H9 (cell line): Measurements from ENCODE around the gene CHCHD4. TPM values are rescaled to one million over a fixed set of nuclear protein-coding genes. Genes with fewer than 3 reads are reported as not detected.

Experiments used
- DNase-seq: peaks from one replicate; pipeline ENCODE4 v3.0.0-alpha.2; 2017
- H2AFZ ChIP-seq: one replicate; pipeline ENCODE4 v1.6.1; 2013; ENCODE audit warnings: mild to moderate bottlenecking, low read length, control low read depth, moderate library complexity
- H2AK5ac ChIP-seq: 2 replicates; pipeline ENCODE4 v1.6.1; 2013; ENCODE audit warnings: low read length, control low read depth, mixed read lengths; ENCODE audit not compliant: insufficient read length
- H2BK120ac ChIP-seq: one replicate; pipeline ENCODE4 v1.6.1; 2013; ENCODE audit warnings: low read depth, mild to moderate bottlenecking, low read length, control low read depth, inconsistent platforms; ENCODE audit not compliant: poor library complexity, severe bottlenecking
- H2BK12ac ChIP-seq: 2 replicates; pipeline ENCODE4 v1.6.1; 2013; ENCODE audit warnings: low read length, control low read depth, mixed read lengths, low read depth; ENCODE audit not compliant: insufficient read length
- H2BK15ac ChIP-seq: 2 replicates; pipeline ENCODE4 v1.6.1; 2013; ENCODE audit warnings: low read depth, low read length, control low read depth
- H2BK20ac ChIP-seq: one replicate; pipeline ENCODE4 v1.6.1; 2013; ENCODE audit warnings: low read depth, mild to moderate bottlenecking, low read length, control low read depth, inconsistent platforms; ENCODE audit not compliant: poor library complexity, severe bottlenecking
- H2BK5ac ChIP-seq: 2 replicates; pipeline ENCODE4 v1.6.1; 2013; ENCODE audit warnings: low read length, control low read depth, mixed read lengths; ENCODE audit not compliant: insufficient read length
- H3K14ac ChIP-seq: 2 replicates; pipeline ENCODE4 v1.6.1; 2013; ENCODE audit warnings: low read length, control low read depth; ENCODE audit not compliant: insufficient read depth
- H3K18ac ChIP-seq: 2 replicates; pipeline ENCODE4 v1.6.1; 2013; ENCODE audit warnings: low read depth, mild to moderate bottlenecking, mixed read lengths, low read length, control low read depth; ENCODE audit not compliant: insufficient read length
- H3K23ac ChIP-seq: 2 replicates; pipeline ENCODE4 v1.6.1; 2013; ENCODE audit warnings: low read length, control low read depth, mixed read lengths, low read depth; ENCODE audit not compliant: insufficient read length
- H3K23me2 ChIP-seq: 2 replicates; pipeline ENCODE4 v1.6.1; 2013; ENCODE audit warnings: low read depth, mild to moderate bottlenecking, mixed read lengths, low read length, control low read depth; ENCODE audit not compliant: insufficient read length, poor library complexity, severe bottlenecking
- H3K27ac ChIP-seq: 2 replicates; pipeline ENCODE4 v1.5.1; 2013; ENCODE audit warnings: low read length, control low read depth, mixed read lengths, low read depth; ENCODE audit not compliant: insufficient read length
- H3K27me3 ChIP-seq: 2 replicates; pipeline ENCODE4 v1.6.1; 2013; ENCODE audit warnings: low read length, control low read depth, inconsistent platforms; ENCODE audit not compliant: insufficient read depth
- H3K4ac ChIP-seq: 2 replicates; pipeline ENCODE4 v1.6.1; 2013; ENCODE audit warnings: low read depth, mild to moderate bottlenecking, control low read depth, inconsistent platforms, low read length, moderate library complexity
- H3K4me1 ChIP-seq: 2 replicates; pipeline ENCODE4 v1.6.1; 2013; ENCODE audit warnings: low read length, control low read depth, inconsistent platforms; ENCODE audit not compliant: insufficient read depth
- H3K4me2 ChIP-seq: 2 replicates; pipeline ENCODE4 v1.6.1; 2013; ENCODE audit warnings: low read length, control low read depth, mixed read lengths; ENCODE audit not compliant: insufficient read length, insufficient read depth
- H3K56ac ChIP-seq: 2 replicates; pipeline ENCODE4 v1.6.1; 2013; ENCODE audit warnings: low read depth, mild to moderate bottlenecking, mixed read lengths, low read length, control low read depth; ENCODE audit not compliant: insufficient read length
- H3K79me1 ChIP-seq: 2 replicates; pipeline ENCODE4 v1.6.1; 2013; ENCODE audit warnings: low read depth, mild to moderate bottlenecking, moderate library complexity, low read length, control low read depth, inconsistent platforms; ENCODE audit not compliant: insufficient read depth, poor library complexity, severe bottlenecking
- H3K79me2 ChIP-seq: 2 replicates; pipeline ENCODE4 v1.6.1; 2013; ENCODE audit warnings: low read length, control low read depth, inconsistent platforms; ENCODE audit not compliant: insufficient read depth
- H3K9ac ChIP-seq: 2 replicates; pipeline ENCODE4 v1.6.1; 2013; ENCODE audit warnings: low read length, control low read depth, mixed read lengths; ENCODE audit not compliant: insufficient read length; ENCODE audit errors: extremely low read depth
- H3K9me3 ChIP-seq: one replicate; pipeline ENCODE4 v1.6.1; 2013; ENCODE audit warnings: low read depth, low read length, inconsistent platforms; ENCODE audit not compliant: control insufficient read depth
- H3T11ph ChIP-seq: one replicate; pipeline ENCODE4 v1.6.1; 2013; ENCODE audit warnings: mild to moderate bottlenecking, low read length, control low read depth, inconsistent platforms
- H4K20me1 ChIP-seq: one replicate; pipeline ENCODE4 v1.6.1; 2013; ENCODE audit not compliant: control insufficient read depth, insufficient read length, insufficient read depth
- H4K5ac ChIP-seq: 2 replicates; pipeline ENCODE4 v1.6.1; 2013; ENCODE audit warnings: low read depth, mild to moderate bottlenecking, mixed read lengths, low read length, control low read depth; ENCODE audit not compliant: insufficient read length
- H4K8ac ChIP-seq: replicated peaks from 2 replicates; pipeline ENCODE4 v1.6.1; 2013; ENCODE audit warnings: low read length, control low read depth, mixed read lengths, low read depth; ENCODE audit not compliant: insufficient read length
- H4K91ac ChIP-seq: 2 replicates; pipeline ENCODE4 v1.6.1; 2013; ENCODE audit warnings: low read depth, mild to moderate bottlenecking, moderate library complexity, mixed read lengths, low read length, control low read depth; ENCODE audit not compliant: insufficient read length
- H3K27ac Mint-ChIP-seq, 3 experiments: 2 replicates in 2 of 3; 3 replicates in 1 of 3; pipeline ENCODE4 v1.8.0; 2020 to 2021; ENCODE audit warnings: mixed read lengths in 3 of 3, mild to moderate bottlenecking in 1 of 3, moderate library complexity in 1 of 3
- H3K27me3 Mint-ChIP-seq: 2 replicates; pipeline ENCODE4 v1.8.0; 2021; ENCODE audit warnings: low read depth, mild to moderate bottlenecking, moderate library complexity, mixed read lengths
- H3K36me3 Mint-ChIP-seq, 3 experiments: 2 replicates in 2 of 3; 3 replicates in 1 of 3; pipeline ENCODE4 v1.8.0; 2020 to 2021; ENCODE audit warnings: low read depth in 3 of 3, mixed read lengths in 3 of 3; ENCODE audit not compliant: insufficient read depth in 1 of 3
- H3K4me1 Mint-ChIP-seq, 2 experiments: 2 replicates each; pipeline ENCODE4 v1.8.0; 2020; ENCODE audit warnings: mixed read lengths in 2 of 2
- H3K4me3 Mint-ChIP-seq, 2 experiments: 2 replicates in 1 of 2; 3 replicates in 1 of 2; pipeline ENCODE4 v1.8.0; 2020 to 2021; ENCODE audit warnings: mild to moderate bottlenecking in 2 of 2, mixed read lengths in 2 of 2, moderate library complexity in 1 of 2
- H3K9me3 Mint-ChIP-seq, 2 experiments: 2 replicates in 1 of 2; 3 replicates in 1 of 2; pipeline ENCODE4 v1.8.0; 2020; ENCODE audit warnings: mild to moderate bottlenecking in 2 of 2, mixed read lengths in 2 of 2, moderate library complexity in 1 of 2
- CTCF ChIP-seq: fragments of 200-600 bp; sonication (generic); conservative IDR thresholded peaks from 3 replicates; pipeline ENCODE4 v1.8.0; 2021; ENCODE audit warnings: antibody characterized with exemption, mild to moderate bottlenecking
- WGBS: extraction: QIAGEN DNeasy Blood & Tissue Kit; methylation state at CpG from one replicate; pipeline ENCODE4 v1.1.7; 2013; ENCODE audit warnings: missing lambda C conversion rate, low lambda C conversion rate, mixed read lengths; ENCODE audit not compliant: insufficient read length; ENCODE audit errors: extremely low coverage; 5-methylcytosine and 5-hydroxymethylcytosine counted together
- total RNA-seq: library from RNA; stranded (reverse); gene quantifications from 2 replicates; pipeline ENCODE4 v1.2.1, GENCODE V29; 2021

Gene CHCHD4
- total RNA-seq, 1 experiment from 2014 or later = 13.7 TPM

- Histone ChIP-seq H2BK15ac (no peak overlapping the region), H4K91ac (no peak overlapping the region), H4K20me1 (peaks cover 2% of the 10 kb centered on the region), H3K9ac (no peak overlapping the region), H3K79me1 (no peaks in the 10 kb centered on the region), H3K27ac (no peak overlapping the region), H3K56ac (no peak overlapping the region), H3K14ac (no peak overlapping the region; the same call in 1 of the 2 replicates), H2AK5ac (no peak overlapping the region), H3K18ac (no peak overlapping the region), H4K8ac (no peak overlapping the region), H3K27me3 (no peaks in the 10 kb centered on the region), H3K23me2 (no peaks in the 10 kb centered on the region), H3K4me1 (no peaks in the 10 kb centered on the region; the same call in 1 of the 2 replicates), H4K5ac (no peak overlapping the region), H2BK12ac (no peak overlapping the region), H3K79me2 (no peaks in the 10 kb centered on the region), H3T11ph (no peak overlapping the region), H3K23ac (no peak overlapping the region), H3K9me3 (no peaks in the 10 kb centered on the region), H2BK5ac (no peak overlapping the region), H2BK120ac (no peak overlapping the region), H2BK20ac (no peak overlapping the region), H2AFZ (no peak overlapping the region), H3K4me2 (no peak overlapping the region), H3K4ac (no peak overlapping the region)
- Mint-ChIP-seq H3K4me1 (peaks cover 2 to 6% of the 10 kb centered on the region in 2 experiments; a peak in 3 of 4 replicates), H3K27ac (no peak overlapping the region), H3K9me3 (no peaks in the 10 kb centered on the region), H3K4me3 (no peak overlapping the region), H3K36me3 (peaks cover 9 to 64% (median 28%) of the 10 kb centered on the region in 3 experiments; a peak in 6 of 7 replicates), H3K27me3 (no peaks in the 10 kb centered on the region; the same call in 1 of the 2 replicates)
- no CpG with 5 or more reads among the region's 5 CpGs for WGBS
- no peak for DNase-seq
- TF ChIP-seq CTCF = no peak
Measured at GRCh38 chr3:14139771-14140170, 15.1 kb upstream of the CHCHD4 start.
